HG02938 (cell line): ENCODE data around the gene PPP5C.
"Not testable (repeated sequence)": the region's sequence is repeated elsewhere in the genome, so short reads cannot be mapped to it uniquely, and the experiment has no call there.

ENCODE experiments used
- ATAC-seq: cut with Tn5 transposase; IDR thresholded peaks from one replicate; pipeline ENCODE4 v1.9.1; 2021; ENCODE audit warnings: mild to moderate bottlenecking, moderate library complexity; ENCODE audit not compliant: unreplicated experiment

Gene PPP5C

DNA sequence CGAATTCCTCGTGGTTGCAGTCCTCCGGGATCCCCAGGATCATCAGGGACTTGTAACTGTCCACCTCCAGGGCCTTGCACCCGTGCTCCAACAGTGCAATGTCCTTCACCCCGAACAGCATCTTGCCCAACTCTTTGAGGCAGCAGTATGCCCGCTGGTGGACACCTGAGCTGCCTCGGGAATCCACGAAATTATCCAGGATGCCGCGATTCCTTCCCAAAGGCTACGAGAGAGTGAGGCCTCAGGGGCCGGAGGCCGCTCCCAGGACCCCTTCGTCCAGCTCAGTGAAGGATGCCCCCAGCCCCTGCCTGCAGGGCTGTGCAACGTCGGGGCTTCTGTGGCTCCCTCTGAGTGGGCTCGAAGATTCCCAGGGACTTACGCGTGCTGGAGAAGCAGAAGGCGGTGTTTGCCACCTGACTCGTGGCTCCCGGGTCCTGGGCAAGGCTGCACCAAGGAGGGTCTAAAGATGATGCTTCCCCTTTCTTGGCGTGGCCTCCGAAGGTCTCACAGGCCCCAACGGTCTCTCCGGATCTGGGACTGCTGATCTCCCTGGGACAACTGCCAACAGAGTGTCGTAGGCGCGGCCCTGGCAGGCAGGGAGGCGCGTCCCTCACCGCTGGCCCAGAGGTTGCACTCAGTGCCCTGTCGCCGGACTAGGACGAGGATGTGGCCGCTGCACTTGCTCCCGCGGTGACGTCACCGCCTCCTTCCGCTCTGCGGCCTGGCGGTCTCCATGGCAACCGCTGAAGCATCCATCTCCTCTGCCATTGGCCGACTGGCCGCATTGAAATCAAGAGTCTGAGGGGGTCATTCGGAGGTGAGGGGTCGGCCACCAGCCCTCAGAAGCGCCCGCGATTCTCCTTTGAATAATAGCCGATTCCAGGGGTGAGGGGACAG lies 81.6 kb downstream of the PPP5C start, which contains the start of gene PNMA8C:
Gene PNMA8C (minus strand): TSS at position 698 of the 897 bp plus-strand sequence. CDS start 577 bp downstream, at position 121.
- ATAC-seq: no peak

DNA sequence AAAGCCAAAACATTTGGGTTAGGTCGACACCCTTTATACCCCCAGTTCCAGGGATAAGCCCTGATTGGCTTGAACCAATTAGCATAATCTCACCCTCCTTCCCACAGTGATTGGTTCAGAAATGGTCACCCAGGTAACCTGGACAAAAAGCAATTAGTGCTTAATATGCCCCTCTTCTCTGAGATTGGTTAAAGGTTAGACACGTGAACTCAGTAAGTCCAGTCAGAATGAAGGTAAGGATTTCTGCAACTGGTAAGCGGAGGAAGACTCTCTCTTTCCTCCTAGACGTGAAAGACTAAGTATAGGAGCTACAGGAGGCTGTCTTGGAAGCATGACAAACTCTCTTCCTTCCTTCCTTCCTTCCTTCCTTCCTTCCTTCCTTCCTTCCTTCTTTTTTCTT lies 83.1 kb downstream of the PPP5C start:
- no peak for ATAC-seq

GRCh38 chr19:46431824-46432223 lies 84.9 kb downstream of the PPP5C start:
- ATAC-seq: no peak

DNA sequence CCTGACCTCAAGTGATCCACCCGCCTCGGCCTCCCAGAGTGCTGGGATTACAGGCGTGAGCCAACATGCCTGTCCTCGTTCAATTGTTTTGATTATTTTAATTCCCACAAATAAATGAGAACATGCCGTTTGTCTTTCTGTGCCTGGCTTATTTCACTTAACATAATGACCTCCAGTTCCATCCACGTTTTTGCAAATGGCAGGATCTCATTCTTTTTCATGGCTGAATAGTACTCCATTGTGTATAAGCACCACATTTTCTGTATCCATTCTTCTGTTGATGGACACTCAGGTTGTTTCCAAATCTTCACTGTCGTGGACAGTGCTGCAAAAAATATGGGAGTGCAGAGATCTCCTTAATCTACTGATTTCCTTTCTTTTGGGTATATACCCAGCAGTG lies 86.6 kb downstream of the PPP5C start:
- ATAC-seq: not testable (repeated sequence)

GRCh38 chr19:46435009-46435408 lies 88.1 kb downstream of the PPP5C start:
- ATAC-seq: no peak

DNA sequence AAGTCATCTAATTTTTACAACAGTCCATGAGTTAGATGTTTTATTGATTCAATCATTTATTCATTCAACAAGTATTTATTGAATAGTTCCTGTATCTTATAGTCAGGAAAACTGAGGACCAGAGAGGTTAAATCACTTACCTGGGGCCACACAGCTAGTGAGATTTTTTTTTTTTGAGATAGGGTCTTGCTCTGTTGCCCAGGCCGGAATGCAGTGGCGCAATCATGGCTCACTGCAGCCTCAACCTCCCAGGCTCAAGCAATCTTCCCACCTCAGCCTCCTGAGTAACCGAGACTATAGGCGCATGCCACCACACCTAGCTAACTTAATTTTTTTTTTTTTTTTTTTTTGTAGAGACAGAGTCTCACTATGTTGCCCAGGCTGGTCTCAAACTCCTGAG lies 88.8 kb downstream of the PPP5C start:
- not testable (repeated sequence) for ATAC-seq
